H1 (cell line): ENCODE measurements around the gene UGT1A7. TPM values are rescaled to one million over a fixed set of nuclear protein-coding genes. Genes with fewer than 3 reads are reported as not detected.
A peak's percentile ranks its signal among the peaks of the same experiment; 100 is the strongest.

Experiments
- CTCF ChIA-PET: fragments of 300-600 bp; sonication (Branson Sonifier 250); formaldehyde crosslinking; loops from one replicate; lab custom pipeline; 2021; ENCODE audit not compliant: partially characterized antibody; lab: Charles Lee
- POLR2A ChIA-PET: fragments of 300-600 bp; sonication (Branson Sonifier 250); formaldehyde crosslinking; loops from one replicate; lab custom pipeline; 2021; ENCODE audit warnings: inconsistent platforms; ENCODE audit not compliant: partially characterized antibody; lab: Charles Lee
- DNase-seq, 2 experiments: peaks; one replicate each; pipeline versions ENCODE4 v3.0.0 to v3.0.0-alpha.2; 2010 to 2022; ENCODE audit warnings: low spot score in 2 of 2, low read depth in 1 of 2, mixed read lengths in 1 of 2
- FAIRE-seq: peaks from 2 replicates; lab custom pipeline; 2011; peaks lifted over from hg19 to GRCh38; lab: Jason Lieb, UNC
- H2AFZ ChIP-seq: 2 replicates; pipeline ENCODE4 v1.8.1; 2012; ENCODE audit warnings: low read length, inconsistent platforms
- H2AK5ac ChIP-seq: 2 replicates; pipeline ENCODE4 v1.6.1; 2013; ENCODE audit warnings: low read depth, low read length
- H2BK120ac ChIP-seq: replicated peaks from 2 replicates; pipeline ENCODE3; 2013; ENCODE audit warnings: low read depth, low read length, inconsistent platforms
- H2BK12ac ChIP-seq: 2 replicates; pipeline ENCODE4 v1.6.1; 2013; ENCODE audit warnings: low read depth, low read length
- H2BK15ac ChIP-seq: 2 replicates; pipeline ENCODE4 v1.6.1; 2013; ENCODE audit warnings: low read length
- H2BK20ac ChIP-seq: 2 replicates; pipeline ENCODE4 v1.6.1; 2013; ENCODE audit warnings: low read length
- H2BK5ac ChIP-seq: 2 replicates; pipeline ENCODE4 v1.6.1; 2013; ENCODE audit warnings: low read depth, low read length
- H3K14ac ChIP-seq: 2 replicates; pipeline ENCODE4 v1.6.1; 2013; ENCODE audit warnings: inconsistent platforms; ENCODE audit not compliant: insufficient read length
- H3K18ac ChIP-seq: 2 replicates; pipeline ENCODE4 v1.6.1; 2013; ENCODE audit warnings: low read length; ENCODE audit errors: extremely low read depth
- H3K23ac ChIP-seq: 2 replicates; pipeline ENCODE4 v1.6.1; 2013; ENCODE audit warnings: inconsistent platforms; ENCODE audit not compliant: insufficient read length
- H3K23me2 ChIP-seq: 2 replicates; pipeline ENCODE4 v1.6.1; 2013; ENCODE audit warnings: low read depth, low read length
- H3K27ac ChIP-seq: 2 replicates; pipeline ENCODE4 v1.6.1; 2011; ENCODE audit warnings: low read depth, low read length, inconsistent platforms
- H3K27me3 ChIP-seq, 4 experiments: replicated peaks in 1 of 4; 1 replicate in 1 of 4; 2 replicates in 3 of 4; pipeline versions ENCODE4 v1.6.1 to v1.8.1; 2011 to 2013; ENCODE audit warnings: low read length in 3 of 4, mild to moderate bottlenecking in 3 of 4, inconsistent platforms in 2 of 4, mixed read lengths in 2 of 4, moderate library complexity in 1 of 4; ENCODE audit not compliant: control insufficient read depth in 3 of 4, insufficient read depth in 3 of 4; ENCODE audit errors: extremely low read depth in 1 of 4
- H3K36me3 ChIP-seq, 4 experiments: 2 replicates each; pipeline versions ENCODE4 v1.6.1 to v1.8.1; 2011 to 2013; ENCODE audit warnings: mild to moderate bottlenecking in 4 of 4, low read length in 3 of 4, moderate library complexity in 2 of 4, control low read depth in 1 of 4, inconsistent platforms in 1 of 4; ENCODE audit not compliant: insufficient read depth in 4 of 4, control insufficient read depth in 2 of 4
- H3K4ac ChIP-seq: replicated peaks from 2 replicates; pipeline ENCODE3; 2013; ENCODE audit warnings: low read length, low read depth, mixed read lengths, inconsistent platforms; ENCODE audit not compliant: insufficient read length
- H3K4me1 ChIP-seq, 4 experiments: replicated peaks in 1 of 4; 1 replicate in 1 of 4; 2 replicates in 3 of 4; pipeline versions ENCODE4 v1.6.1 to v1.8.1; 2011 to 2013; ENCODE audit warnings: low read length in 3 of 4, inconsistent platforms in 2 of 4, mixed read lengths in 1 of 4; ENCODE audit not compliant: insufficient read depth in 4 of 4, control insufficient read depth in 3 of 4
- H3K4me2 ChIP-seq, 2 experiments: 2 replicates each; pipeline versions ENCODE4 v1.6.1 to v1.8.1; 2011 to 2013; ENCODE audit warnings: low read depth in 2 of 2, low read length in 2 of 2, control low read depth in 1 of 2, inconsistent platforms in 1 of 2, mild to moderate bottlenecking in 1 of 2; ENCODE audit not compliant: insufficient read depth in 1 of 2
- H3K4me3 ChIP-seq, 4 experiments: fragments of 200-600, 300-600 bp in 1 of 4; sonication (generic), shearing (Covaris generic), sonication (Bioruptor Twin) in 1 of 4; 2 replicates each; pipeline versions ENCODE4 v1.5.1 to v1.8.1; 2011 to 2016; ENCODE audit warnings: low read length in 4 of 4, low read depth in 3 of 4, control low read depth in 2 of 4, inconsistent platforms in 2 of 4, mild to moderate bottlenecking in 2 of 4, mixed read lengths in 1 of 4, moderate library complexity in 1 of 4; ENCODE audit not compliant: insufficient read depth in 2 of 4; ENCODE audit errors: extremely low read depth in 1 of 4
- H3K56ac ChIP-seq: replicated peaks from 2 replicates; pipeline ENCODE3; 2013; ENCODE audit warnings: low read depth, mild to moderate bottlenecking, mixed read lengths, low read length, inconsistent platforms; ENCODE audit not compliant: insufficient read length
- H3K79me1 ChIP-seq: 2 replicates; pipeline ENCODE4 v1.6.1; 2013; ENCODE audit warnings: low read depth, low read length, control low read depth
- H3K79me2 ChIP-seq, 2 experiments: 2 replicates each; pipeline versions ENCODE4 v1.6.1 to v1.8.1; 2012 to 2013; ENCODE audit warnings: low read length in 2 of 2, mild to moderate bottlenecking in 2 of 2, inconsistent platforms in 1 of 2; ENCODE audit not compliant: insufficient read depth in 2 of 2, control insufficient read depth in 1 of 2
- H3K9ac ChIP-seq, 4 experiments: replicated peaks in 1 of 4; 1 replicate in 1 of 4; 2 replicates in 3 of 4; pipeline versions ENCODE4 v1.6.1 to v1.8.1; 2011 to 2013; ENCODE audit warnings: low read depth in 3 of 4, low read length in 3 of 4, control low read depth in 2 of 4, mild to moderate bottlenecking in 2 of 4, moderate library complexity in 2 of 4, inconsistent platforms in 1 of 4; ENCODE audit errors: extremely low read depth in 1 of 4
- H3K9me3 ChIP-seq, 2 experiments: 2 replicates each; pipeline versions ENCODE4 v1.6.1 to v1.8.1; 2012 to 2013; ENCODE audit warnings: mild to moderate bottlenecking in 2 of 2, moderate library complexity in 2 of 2, control low read depth in 1 of 2, inconsistent platforms in 1 of 2, low read depth in 1 of 2, low read length in 1 of 2, mixed read lengths in 1 of 2; ENCODE audit not compliant: insufficient read depth in 2 of 2
- H4K20me1 ChIP-seq, 2 experiments: replicated peaks in 1 of 2; 2 replicates each; pipeline versions ENCODE3 to v1.8.1; 2011 to 2013; ENCODE audit warnings: inconsistent platforms in 2 of 2, low read length in 2 of 2, mild to moderate bottlenecking in 1 of 2; ENCODE audit not compliant: insufficient read depth in 2 of 2, control insufficient read depth in 1 of 2
- H4K5ac ChIP-seq: 2 replicates; pipeline ENCODE4 v1.6.1; 2013; ENCODE audit warnings: low read length, low read depth, mixed read lengths, inconsistent platforms; ENCODE audit not compliant: insufficient read length
- H4K8ac ChIP-seq: 2 replicates; pipeline ENCODE4 v1.8.0; 2013; ENCODE audit warnings: mild to moderate bottlenecking, moderate library complexity, low read length, inconsistent platforms; ENCODE audit not compliant: insufficient read depth; ENCODE audit errors: extremely low read depth
- H4K91ac ChIP-seq: replicated peaks from 2 replicates; pipeline ENCODE3; 2013; ENCODE audit warnings: low read length, mixed read lengths, inconsistent platforms; ENCODE audit not compliant: insufficient read length
- BCL11A ChIP-seq, 2 experiments: IDR thresholded peaks; one replicate each; pipeline ENCODE4 v1.6.1; 2011; ENCODE audit warnings: low read depth in 2 of 2, low read length in 2 of 2, mild to moderate bottlenecking in 2 of 2
- CEBPB ChIP-seq: IDR thresholded peaks from 2 replicates; pipeline ENCODE4 v1.6.1; 2012; ENCODE audit warnings: low read depth, low read length
- JUND ChIP-seq: IDR thresholded peaks from 2 replicates; pipeline ENCODE4 v1.6.1; 2011; ENCODE audit warnings: mild to moderate bottlenecking, improper control_type of control experiment, low read length
- SAP30 ChIP-seq: fragments of 300-600 bp; sonication (generic); IDR thresholded peaks from 2 replicates; pipeline ENCODE4 v1.7.1; 2012; ENCODE audit warnings: low read length, moderate library complexity, mild to moderate bottlenecking, inconsistent platforms; ENCODE audit not compliant: insufficient read depth, insufficient replicate concordance
- SIX5 ChIP-seq: IDR thresholded peaks from 2 replicates; pipeline ENCODE4 v1.6.1; 2011; ENCODE audit warnings: mild to moderate bottlenecking, low read depth, low read length
- SP4 ChIP-seq: IDR thresholded peaks from 2 replicates; pipeline ENCODE4 v1.6.1; 2012; ENCODE audit warnings: low read length, inconsistent platforms
- TAF7 ChIP-seq: optimal IDR thresholded peaks from 2 replicates; pipeline ENCODE3; 2011; ENCODE audit warnings: low read depth, mild to moderate bottlenecking, inconsistent platforms, low read length, moderate library complexity, borderline replicate concordance
- YY1 ChIP-seq: IDR thresholded peaks from 2 replicates; pipeline ENCODE4 v1.6.1; 2011; ENCODE audit warnings: low read depth, mild to moderate bottlenecking, low read length
- WGBS, 2 experiments: shearing (Covaris generic) in 1 of 2; methylation state at CpG; one replicate each; pipeline versions ENCODE4 v1.1.6 to v1.1.7; 2013 to 2015; ENCODE audit warnings: low lambda C conversion rate in 2 of 2, mixed read lengths in 2 of 2, inconsistent platforms in 1 of 2, low coverage in 1 of 2, missing lambda C conversion rate in 1 of 2; ENCODE audit not compliant: insufficient replicate concordance in 2 of 2, insufficient coverage in 1 of 2, insufficient read length in 1 of 2; ENCODE audit errors: extremely low coverage in 1 of 2, missing lambda C conversion rate in 1 of 2; 5-methylcytosine and 5-hydroxymethylcytosine counted together
- polyA plus RNA-seq, 7 experiments: library from polyadenylated mRNA; depleted of rRNA in 3 of 7; stranded (reverse) in 5 of 7; unstranded in 2 of 7; fragments of >200 nt in 5 of 7; fragments of 200-250 nt in 2 of 7; gene quantifications; 1 replicate in 5 of 7; 2 replicates in 1 of 7; 4 replicates in 1 of 7; pipeline versions ENCODE4 v1.2.1 to v1.2.3, GENCODE V29; 2011 to 2013; ENCODE audit warnings: missing spikeins in 2 of 7, mixed read lengths in 2 of 7
- total RNA-seq: library from RNA; stranded (reverse); fragmentation: NEBNext Ultra II Directional; extraction: Animal tissue kit (Norgen Biotek cat#: 25700); gene quantifications from 2 replicates; pipeline ENCODE4 v1.2.1, GENCODE V29; 2021
- TF ChIP-seq, protein P1 (sequence below): IDR thresholded peaks from 2 replicates; pipeline ENCODE4 v1.6.1; 2012; ENCODE audit warnings: inconsistent platforms
- TF ChIP-seq, protein P2 (sequence below): IDR thresholded peaks from 2 replicates; pipeline ENCODE4 v1.6.1; 2011; ENCODE audit warnings: low read length, improper control_type of control experiment

The UGT1A7 gene
- total and polyA plus RNA-seq, 2 of the 8 experiments (the other 6 are each of a cell fraction or from before 2014, with no cell fraction given), result not detected

DNA sequence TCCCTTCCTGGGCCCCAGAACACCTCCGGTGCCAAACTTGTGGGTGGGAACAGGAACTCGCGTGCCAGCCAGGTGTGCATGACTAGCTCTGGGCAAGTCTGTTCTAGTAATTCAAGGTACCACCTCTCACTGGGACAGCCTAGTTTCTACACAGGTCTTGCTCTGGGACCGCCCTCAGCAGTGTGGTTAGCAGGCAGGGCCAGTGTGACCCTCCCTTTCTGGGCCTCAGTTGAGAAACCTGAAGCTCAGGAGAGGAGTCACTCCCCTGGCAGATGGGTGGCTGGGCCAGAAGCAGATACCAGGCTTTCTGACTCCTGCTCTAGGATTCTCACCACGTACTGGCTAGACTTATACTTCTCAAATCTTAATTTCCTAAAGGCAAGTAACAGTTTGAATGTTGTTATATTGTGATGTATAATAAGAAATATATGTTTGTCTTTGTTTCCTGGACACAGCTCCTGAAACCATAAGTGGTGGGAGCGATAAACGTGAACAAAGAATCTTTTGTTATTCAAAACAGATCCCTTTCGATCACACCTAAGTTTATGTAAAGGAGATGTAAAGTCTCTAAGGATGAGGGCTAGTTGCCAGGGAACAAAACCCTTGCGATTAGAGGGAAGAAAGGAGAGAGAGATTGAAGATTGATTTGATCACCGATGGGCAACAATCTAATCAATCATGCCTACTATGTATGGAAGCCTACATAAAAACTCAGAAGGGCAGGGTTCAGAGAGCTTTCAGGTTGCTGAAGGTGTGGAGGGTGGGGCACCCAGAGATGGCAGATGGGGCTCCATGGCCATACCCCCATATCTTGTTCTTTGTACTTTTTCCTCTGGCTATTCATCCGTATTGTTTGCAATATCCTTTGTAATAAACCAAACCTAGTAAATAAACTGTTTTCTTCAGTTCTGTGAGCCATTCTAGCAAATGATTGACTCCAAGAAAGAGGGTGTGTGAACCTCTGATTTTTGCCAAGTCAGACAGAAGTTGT lies 10.0 kb downstream of the UGT1A7 start:
- no peak for FAIRE-seq
- POLR2A ChIA-PET, result no interaction called here
- TF ChIP-seq SAP30 (no peak), CEBPB (no peak), SIX5 (no peak), TAF7 (no peak), JUND (no peak), SP4 (no peak), BCL11A (IDR thresholded peaks at IDR 0.05; ENCODE audit: low read depth in 2 of 2, low read length in 2 of 2) (no peak), YY1 (no peak)
- TF ChIP-seq, protein P1, sequence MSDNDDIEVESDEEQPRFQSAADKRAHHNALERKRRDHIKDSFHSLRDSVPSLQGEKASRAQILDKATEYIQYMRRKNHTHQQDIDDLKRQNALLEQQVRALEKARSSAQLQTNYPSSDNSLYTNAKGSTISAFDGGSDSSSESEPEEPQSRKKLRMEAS, result no peak
- TF ChIP-seq, protein P2, sequence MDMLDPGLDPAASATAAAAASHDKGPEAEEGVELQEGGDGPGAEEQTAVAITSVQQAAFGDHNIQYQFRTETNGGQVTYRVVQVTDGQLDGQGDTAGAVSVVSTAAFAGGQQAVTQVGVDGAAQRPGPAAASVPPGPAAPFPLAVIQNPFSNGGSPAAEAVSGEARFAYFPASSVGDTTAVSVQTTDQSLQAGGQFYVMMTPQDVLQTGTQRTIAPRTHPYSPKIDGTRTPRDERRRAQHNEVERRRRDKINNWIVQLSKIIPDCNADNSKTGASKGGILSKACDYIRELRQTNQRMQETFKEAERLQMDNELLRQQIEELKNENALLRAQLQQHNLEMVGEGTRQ, result no peak

More for the DNA sequence above, 10.0 kb downstream of the UGT1A7 start:
- Histone ChIP-seq H3K79me2 (no peaks in the 10 kb centered on the region), H2BK20ac (no peak overlapping the region), H4K5ac (no peak overlapping the region), H4K91ac (peak overlapping the region; percentile 7), H2AK5ac (no peak overlapping the region), H4K20me1 (no peaks in the 10 kb centered on the region), H3K4me3 (no peak overlapping the region), H3K27me3 (no peaks in the 10 kb centered on the region), H2BK15ac (0 out of 2 replicates have a peak overlapping the region, but pooled peaks have one; percentile 73), H3K27ac (no peak overlapping the region), H3K4ac (no peak overlapping the region), H2BK12ac (no peak overlapping the region), H3K36me3 (no peaks in the 10 kb centered on the region), H3K4me1 (peaks cover 0 to 8% (median 2%) of the 10 kb centered on the region in 4 experiments; a peak in 1 of 7 replicates), H2BK120ac (no peak overlapping the region), H3K9me3 (peaks cover 0 to 2% of the 10 kb centered on the region in 2 experiments; a peak in 1 of 4 replicates), H3K4me2 (no peak overlapping the region), H2AFZ (no peak overlapping the region), H3K56ac (no peak overlapping the region), H3K79me1 (no peaks in the 10 kb centered on the region), H4K8ac (no peak overlapping the region), H2BK5ac (no peak overlapping the region), H3K18ac (no peak overlapping the region), H3K9ac (no peak overlapping the region), H3K23ac (no peak overlapping the region), H3K14ac (no peak overlapping the region), H3K23me2 (peaks cover 2% of the 10 kb centered on the region; the same call in 1 of the 2 replicates)
- CTCF ChIA-PET, result interaction anchor here (0.5 to 2.7 kb wide), 4 partner anchors 8 to 243 kb away, joined by 3 to 19 read pairs (median 3); no protein-coding TSS in a partner anchor
- no peak for DNase-seq
- WGBS, 2 experiments, result 88% methylated on average over 11 of the region's 11 CpGs; no CpG with 5 or more reads in 1 of the 2 experiments
